ENCODE measurements around the gene STAG3.
"Not testable (repeated sequence)": the region's sequence is repeated elsewhere in the genome, so short reads cannot be mapped to it uniquely, and the experiment has no call there.

Gene STAG3

DNA sequence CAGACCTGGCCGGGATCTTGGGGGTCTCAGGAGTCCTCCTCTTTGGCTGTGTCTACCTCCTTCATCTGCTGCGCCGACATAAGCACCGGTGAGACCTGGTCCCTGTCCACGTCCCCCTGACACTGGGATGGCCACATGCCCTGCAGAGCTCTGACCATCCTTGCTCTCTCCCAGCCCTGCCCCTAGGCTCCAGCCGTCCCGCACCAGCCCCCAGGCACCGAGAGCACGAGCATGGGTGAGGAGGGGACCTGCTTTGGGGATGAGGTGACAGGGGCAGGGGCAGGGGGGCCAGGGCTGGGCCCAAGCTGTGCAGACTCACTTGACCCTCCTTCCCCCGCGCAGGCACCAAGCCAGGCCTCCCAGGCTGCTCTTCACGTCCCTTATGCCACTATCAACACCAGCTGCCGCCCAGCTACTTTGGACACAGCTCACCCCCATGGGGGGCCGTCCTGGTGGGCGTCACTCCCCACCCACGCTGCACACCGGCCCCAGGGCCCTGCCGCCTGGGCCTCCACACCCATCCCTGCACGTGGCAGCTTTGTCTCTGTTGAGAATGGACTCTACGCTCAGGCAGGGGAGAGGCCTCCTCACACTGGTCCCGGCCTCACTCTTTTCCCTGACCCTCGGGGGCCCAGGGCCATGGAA, 43.0 kb downstream of the STAG3 start:
- H3K27ac ChIP-seq (ENCODE audit: low read length) = no peak overlapping the region
- no peaks in the 10 kb centered on the region for H3K4me1 ChIP-seq (ENCODE audit: control insufficient read depth, low read depth, low read length)
- no peak overlapping the region for H3K4me3 ChIP-seq (ENCODE audit: low read length)
- H3K9me3 ChIP-seq (ENCODE audit: control insufficient read depth, low read depth, low read length) = no peaks in the 10 kb centered on the region
- no peaks in the 10 kb centered on the region for H3K36me3 ChIP-seq (ENCODE audit: control insufficient read depth, low read depth, low read length)
- no peaks in the 10 kb centered on the region for H3K27me3 ChIP-seq (ENCODE audit: control insufficient read depth, insufficient read depth, low read length)
- no peak overlapping the region for H3K9ac ChIP-seq (ENCODE audit: low read length)

DNA sequence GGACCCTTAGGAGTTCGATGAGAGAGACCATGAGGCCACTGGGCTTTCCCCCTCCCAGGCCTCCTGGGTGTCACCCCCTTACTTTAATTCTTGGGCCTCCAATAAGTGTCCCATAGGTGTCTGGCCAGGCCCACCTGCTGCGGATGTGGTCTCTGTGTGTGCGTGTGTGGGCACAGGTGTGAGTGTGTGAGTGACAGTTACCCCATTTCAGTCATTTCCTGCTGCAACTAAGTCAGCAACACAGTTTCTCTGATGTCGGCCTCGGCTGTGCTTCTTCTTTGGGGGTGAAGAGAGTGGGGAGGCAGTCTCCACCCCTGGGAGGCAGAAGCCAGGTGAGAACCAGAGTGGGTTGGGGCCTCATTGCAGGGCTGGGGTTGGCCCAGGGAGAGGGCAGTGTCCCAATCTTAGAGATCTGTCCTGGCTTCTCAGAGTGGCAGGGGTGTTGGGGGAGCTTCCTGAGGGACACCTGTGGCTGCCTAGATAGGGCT, 43.6 kb downstream of the STAG3 start:
- H3K9me3 ChIP-seq (ENCODE audit: control insufficient read depth, low read depth, low read length) = no peaks in the 10 kb centered on the region
- H3K27me3 ChIP-seq (ENCODE audit: control insufficient read depth, insufficient read depth, low read length) = no peaks in the 10 kb centered on the region
- no peak overlapping the region for H3K4me3 ChIP-seq (ENCODE audit: low read length)
- no peaks in the 10 kb centered on the region for H3K4me1 ChIP-seq (ENCODE audit: control insufficient read depth, low read depth, low read length)
- no peaks in the 10 kb centered on the region for H3K36me3 ChIP-seq (ENCODE audit: control insufficient read depth, low read depth, low read length)
- no peak overlapping the region for H3K9ac ChIP-seq (ENCODE audit: low read length)
- H3K27ac ChIP-seq (ENCODE audit: low read length) = no peak overlapping the region

DNA sequence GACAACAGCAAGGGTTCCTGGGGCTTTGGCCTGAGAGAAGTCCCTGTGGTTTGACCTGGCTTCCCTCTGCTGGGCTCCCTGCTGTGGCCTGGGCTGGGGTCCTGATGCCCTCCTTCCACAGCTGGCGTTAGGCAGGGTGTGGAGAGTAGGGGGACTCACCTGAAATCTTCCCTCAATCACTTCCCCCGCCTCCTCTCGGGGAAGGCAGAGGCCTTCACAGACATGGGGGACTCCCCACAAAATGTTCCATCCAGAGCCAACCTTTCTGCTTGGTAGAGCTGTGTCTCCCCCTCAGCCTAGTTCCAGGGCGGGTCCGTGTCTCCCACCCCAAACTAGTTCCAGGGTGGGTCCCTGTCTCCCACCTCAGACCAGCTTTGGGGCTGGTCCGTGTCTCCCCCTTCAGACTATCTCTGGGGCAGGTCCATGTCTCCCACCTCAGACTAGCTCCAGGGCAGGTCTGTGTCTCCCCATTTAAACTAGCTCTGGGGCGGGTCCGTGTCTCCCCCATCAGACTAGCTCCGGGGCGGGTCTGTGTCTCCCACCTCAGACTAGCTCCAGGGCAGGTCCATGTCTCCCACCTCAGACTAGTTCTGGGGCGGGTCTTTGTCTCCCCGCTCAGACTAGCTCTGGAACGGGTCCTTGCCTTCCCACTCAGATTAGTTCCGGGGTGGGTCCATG, 44.2 kb downstream of the STAG3 start:
- H3K27me3 ChIP-seq (ENCODE audit: control insufficient read depth, insufficient read depth, low read length) = no peaks in the 10 kb centered on the region
- no peaks in the 10 kb centered on the region for H3K36me3 ChIP-seq (ENCODE audit: control insufficient read depth, low read depth, low read length)
- H3K9me3 ChIP-seq (ENCODE audit: control insufficient read depth, low read depth, low read length) = no peaks in the 10 kb centered on the region
- H3K4me3 ChIP-seq (ENCODE audit: low read length) = no peak overlapping the region
- no peak overlapping the region for H3K27ac ChIP-seq (ENCODE audit: low read length)
- no peaks in the 10 kb centered on the region for H3K4me1 ChIP-seq (ENCODE audit: control insufficient read depth, low read depth, low read length)
- H3K9ac ChIP-seq (ENCODE audit: low read length) = no peak overlapping the region

DNA sequence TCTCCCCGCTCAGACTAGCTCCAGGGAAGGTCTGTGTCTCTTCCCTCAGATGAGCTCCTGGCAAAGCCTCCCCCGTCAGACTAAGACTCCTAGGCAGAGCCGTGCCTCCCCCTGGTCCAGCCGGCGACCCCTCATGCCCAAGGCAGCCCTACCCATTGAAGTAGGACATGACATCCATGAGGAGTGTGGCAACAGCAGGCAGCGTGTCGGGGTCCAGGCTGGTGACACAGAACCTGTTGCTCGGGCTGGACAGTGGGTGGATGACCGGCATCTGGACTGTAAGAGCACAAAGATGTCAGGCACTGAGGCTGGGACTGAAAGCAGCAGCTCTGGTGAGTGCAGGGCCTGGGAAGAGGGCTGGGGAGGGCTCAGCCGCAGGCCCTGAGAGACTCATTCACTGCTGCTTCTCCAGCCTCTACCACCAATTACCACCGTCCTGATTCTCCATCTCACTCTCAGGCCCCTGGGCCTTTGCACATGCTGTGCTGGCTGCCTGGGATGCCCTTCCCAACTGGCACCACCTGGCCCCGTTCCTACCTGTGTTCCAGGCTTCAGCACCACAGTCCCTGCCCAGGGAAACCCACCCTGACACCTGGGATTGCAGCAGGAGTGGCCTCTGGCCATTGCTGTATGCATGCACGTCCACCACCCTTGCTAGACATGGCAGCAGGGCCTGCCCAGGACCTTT, 44.9 kb downstream of the STAG3 start:
- no peaks in the 10 kb centered on the region for H3K4me1 ChIP-seq (ENCODE audit: control insufficient read depth, low read depth, low read length)
- H3K9ac ChIP-seq (ENCODE audit: low read length) = no peak overlapping the region
- no peaks in the 10 kb centered on the region for H3K27me3 ChIP-seq (ENCODE audit: control insufficient read depth, insufficient read depth, low read length)
- no peaks in the 10 kb centered on the region for H3K9me3 ChIP-seq (ENCODE audit: control insufficient read depth, low read depth, low read length)
- H3K4me3 ChIP-seq (ENCODE audit: low read length) = no peak overlapping the region
- H3K27ac ChIP-seq (ENCODE audit: low read length) = no peak overlapping the region
- no peaks in the 10 kb centered on the region for H3K36me3 ChIP-seq (ENCODE audit: control insufficient read depth, low read depth, low read length)

DNA sequence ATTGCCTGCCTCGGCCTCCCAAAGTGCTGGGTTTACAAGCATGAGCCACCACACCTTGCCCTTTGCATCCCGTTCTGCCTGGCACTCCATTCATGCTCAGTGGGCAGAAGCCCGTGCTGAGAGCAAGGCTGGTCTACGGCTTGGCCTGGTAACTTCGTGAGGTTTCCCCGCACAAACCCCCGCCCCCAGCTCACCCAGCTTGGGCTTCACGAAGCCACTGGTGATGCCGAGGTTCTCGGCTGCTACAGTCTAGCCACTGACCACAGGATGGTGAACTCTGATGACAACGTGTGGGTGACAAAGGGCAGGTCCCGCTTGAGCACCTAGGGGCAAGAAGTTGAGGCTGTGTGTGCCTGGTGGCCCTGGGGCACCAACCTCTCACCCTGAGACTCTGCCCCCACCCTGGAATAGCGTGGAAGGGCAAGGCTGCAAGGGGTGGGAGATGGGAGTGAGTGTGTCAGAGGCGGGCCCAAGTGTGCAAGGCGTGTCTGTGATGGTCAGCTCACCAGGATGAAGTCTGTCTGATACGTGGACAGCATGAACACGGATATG, 45.7 kb downstream of the STAG3 start:
- H3K27me3 ChIP-seq (ENCODE audit: control insufficient read depth, insufficient read depth, low read length); H3K27ac ChIP-seq (ENCODE audit: low read length); H3K4me3 ChIP-seq (ENCODE audit: low read length); H3K36me3 ChIP-seq (ENCODE audit: control insufficient read depth, low read depth, low read length); H3K4me1 ChIP-seq (ENCODE audit: control insufficient read depth, low read depth, low read length); H3K9ac ChIP-seq (ENCODE audit: low read length); H3K9me3 ChIP-seq (ENCODE audit: control insufficient read depth, low read depth, low read length): not testable (repeated sequence)

DNA sequence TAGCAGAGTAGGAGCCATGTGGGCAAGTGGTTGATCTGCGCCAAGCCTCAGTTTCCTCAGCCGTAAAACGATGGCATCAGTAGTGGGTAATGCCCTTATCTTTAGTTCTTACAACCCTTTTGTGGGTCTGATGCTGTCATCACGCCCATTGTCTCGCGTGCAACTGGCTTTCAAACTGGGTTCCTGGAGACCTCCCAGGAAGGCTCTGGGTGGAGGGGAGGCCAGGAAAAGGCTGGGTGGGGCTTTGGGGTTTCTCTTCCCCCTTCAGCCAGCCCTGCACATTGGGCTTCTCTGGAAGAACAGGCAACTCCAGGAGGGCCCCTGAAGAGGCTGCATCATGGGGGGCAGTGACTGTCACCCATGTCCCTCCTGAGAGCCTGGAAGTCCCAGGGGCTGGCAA, 47.2 kb downstream of the STAG3 start:
- not testable (repeated sequence) for H3K4me3 ChIP-seq (ENCODE audit: low read length); H3K36me3 ChIP-seq (ENCODE audit: control insufficient read depth, low read depth, low read length); H3K27me3 ChIP-seq (ENCODE audit: control insufficient read depth, insufficient read depth, low read length); H3K4me1 ChIP-seq (ENCODE audit: control insufficient read depth, low read depth, low read length); H3K9ac ChIP-seq (ENCODE audit: low read length); H3K27ac ChIP-seq (ENCODE audit: low read length); H3K9me3 ChIP-seq (ENCODE audit: control insufficient read depth, low read depth, low read length)

DNA sequence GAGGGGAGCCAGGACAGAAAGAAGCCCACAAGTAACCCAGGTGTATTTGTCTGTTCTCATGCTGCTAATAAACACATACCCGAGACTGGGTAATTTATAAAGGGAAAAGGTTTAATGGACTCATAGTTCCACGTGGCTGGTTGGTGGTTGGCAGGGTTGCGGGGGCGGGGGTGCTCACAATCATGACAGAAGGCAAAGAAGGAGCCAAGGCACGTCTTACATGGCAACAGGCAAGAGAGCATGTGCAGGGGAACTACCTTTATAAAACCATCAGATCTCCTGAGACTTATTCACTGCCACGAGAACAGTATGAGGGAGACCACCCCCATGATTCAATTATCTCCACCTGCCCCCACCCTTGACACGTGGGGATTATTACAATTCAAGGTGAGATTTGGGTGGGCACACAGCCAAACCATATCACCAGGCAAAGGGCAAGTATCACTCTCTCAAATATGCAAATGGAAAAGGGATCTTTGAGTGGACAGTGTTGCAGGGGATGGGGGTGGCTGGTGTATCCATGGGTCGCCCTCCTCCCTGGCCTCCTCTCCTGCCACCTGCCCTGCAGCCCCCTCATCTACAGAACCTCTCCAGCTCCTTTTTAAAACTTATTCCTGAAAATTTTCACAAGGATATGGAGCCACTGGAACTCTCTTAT, 57.1 kb downstream of the STAG3 start:
- H3K27me3 ChIP-seq (ENCODE audit: control insufficient read depth, insufficient read depth, low read length); H3K9ac ChIP-seq (ENCODE audit: low read length); H3K27ac ChIP-seq (ENCODE audit: low read length); H3K4me3 ChIP-seq (ENCODE audit: low read length); H3K4me1 ChIP-seq (ENCODE audit: control insufficient read depth, low read depth, low read length); H3K36me3 ChIP-seq (ENCODE audit: control insufficient read depth, low read depth, low read length); H3K9me3 ChIP-seq (ENCODE audit: control insufficient read depth, low read depth, low read length): not testable (repeated sequence)

DNA sequence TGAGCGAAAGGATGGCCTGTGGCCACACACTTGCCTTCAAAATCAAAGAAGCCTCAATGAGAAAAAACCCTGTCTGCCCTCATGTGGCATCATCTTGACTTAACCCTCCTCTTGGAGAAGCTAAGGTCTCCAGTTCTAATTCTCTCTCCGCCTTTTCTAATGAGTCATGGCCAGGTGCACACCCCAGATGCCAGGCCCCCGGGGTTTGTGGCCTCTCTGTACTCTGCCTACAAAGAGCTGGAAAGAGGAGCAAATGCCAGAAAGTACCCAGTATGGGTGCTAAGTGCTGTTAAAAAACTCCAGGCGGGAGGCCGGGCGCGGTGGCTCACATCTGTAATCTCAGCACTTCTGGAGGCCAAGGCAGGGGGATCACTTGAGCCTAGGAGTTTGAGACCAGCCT, 62.3 kb downstream of the STAG3 start:
- not testable (repeated sequence) for H3K9ac ChIP-seq (ENCODE audit: low read length); H3K4me3 ChIP-seq (ENCODE audit: low read length); H3K27me3 ChIP-seq (ENCODE audit: control insufficient read depth, insufficient read depth, low read length); H3K27ac ChIP-seq (ENCODE audit: low read length); H3K9me3 ChIP-seq (ENCODE audit: control insufficient read depth, low read depth, low read length); H3K4me1 ChIP-seq (ENCODE audit: control insufficient read depth, low read depth, low read length); H3K36me3 ChIP-seq (ENCODE audit: control insufficient read depth, low read depth, low read length)

DNA sequence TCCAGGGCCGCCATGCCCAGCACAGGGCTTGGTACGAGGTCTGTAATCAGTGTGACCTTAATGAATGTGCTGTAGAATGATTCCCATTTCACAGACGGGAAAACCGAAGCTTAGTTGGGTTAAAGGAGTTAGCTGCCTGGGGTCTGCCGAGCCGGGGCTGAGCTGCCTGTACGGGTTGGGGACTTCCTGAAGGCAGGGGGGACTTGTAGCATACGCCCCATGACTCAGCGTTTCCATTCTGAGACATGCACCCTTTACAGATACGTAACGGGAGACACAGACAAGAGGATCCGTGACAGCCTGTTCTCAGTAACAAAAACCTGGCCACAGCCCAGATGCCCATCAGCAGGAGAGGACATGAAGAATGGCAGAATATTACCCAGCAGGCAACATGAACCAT, 65.7 kb downstream of the STAG3 start:
- not testable (repeated sequence) for H3K27ac ChIP-seq (ENCODE audit: low read length); H3K36me3 ChIP-seq (ENCODE audit: control insufficient read depth, low read depth, low read length); H3K27me3 ChIP-seq (ENCODE audit: control insufficient read depth, insufficient read depth, low read length); H3K9me3 ChIP-seq (ENCODE audit: control insufficient read depth, low read depth, low read length); H3K4me1 ChIP-seq (ENCODE audit: control insufficient read depth, low read depth, low read length); H3K4me3 ChIP-seq (ENCODE audit: low read length); H3K9ac ChIP-seq (ENCODE audit: low read length)

DNA sequence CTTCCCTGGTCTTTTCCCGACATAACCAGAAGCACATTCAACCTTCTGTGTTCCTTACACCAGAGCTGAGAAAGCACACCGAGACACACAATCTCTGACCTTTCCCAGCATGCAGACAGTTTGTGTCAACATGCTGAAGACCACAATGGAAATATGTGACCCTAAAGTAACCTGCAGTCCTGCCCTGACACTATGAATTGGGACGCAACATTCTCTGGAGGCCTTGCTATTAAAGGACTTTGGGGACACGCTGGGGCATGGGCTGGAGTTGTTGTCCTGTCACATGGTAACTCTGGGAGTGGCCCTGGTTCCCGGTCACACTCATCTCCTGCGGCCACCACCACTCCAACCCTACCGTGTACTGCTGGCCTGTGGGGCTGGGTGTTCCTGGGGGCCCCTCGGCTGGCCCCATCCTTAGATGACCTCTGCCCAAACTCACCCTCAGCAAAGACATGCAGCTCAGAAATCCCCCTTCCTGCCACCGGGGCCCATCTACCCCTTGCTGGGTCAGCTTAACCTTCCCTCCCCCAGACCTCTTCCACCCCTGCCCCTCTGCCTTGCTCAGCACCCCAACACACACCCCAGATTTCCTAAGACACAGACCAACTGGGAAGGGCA, 67.4 kb downstream of the STAG3 start:
- H3K9ac ChIP-seq (ENCODE audit: low read length); H3K4me3 ChIP-seq (ENCODE audit: low read length); H3K27me3 ChIP-seq (ENCODE audit: control insufficient read depth, insufficient read depth, low read length); H3K9me3 ChIP-seq (ENCODE audit: control insufficient read depth, low read depth, low read length); H3K27ac ChIP-seq (ENCODE audit: low read length); H3K36me3 ChIP-seq (ENCODE audit: control insufficient read depth, low read depth, low read length): not testable (repeated sequence)
- H3K4me1 ChIP-seq (ENCODE audit: control insufficient read depth, low read depth, low read length) = peaks cover 11% of the 10 kb centered on the region

DNA sequence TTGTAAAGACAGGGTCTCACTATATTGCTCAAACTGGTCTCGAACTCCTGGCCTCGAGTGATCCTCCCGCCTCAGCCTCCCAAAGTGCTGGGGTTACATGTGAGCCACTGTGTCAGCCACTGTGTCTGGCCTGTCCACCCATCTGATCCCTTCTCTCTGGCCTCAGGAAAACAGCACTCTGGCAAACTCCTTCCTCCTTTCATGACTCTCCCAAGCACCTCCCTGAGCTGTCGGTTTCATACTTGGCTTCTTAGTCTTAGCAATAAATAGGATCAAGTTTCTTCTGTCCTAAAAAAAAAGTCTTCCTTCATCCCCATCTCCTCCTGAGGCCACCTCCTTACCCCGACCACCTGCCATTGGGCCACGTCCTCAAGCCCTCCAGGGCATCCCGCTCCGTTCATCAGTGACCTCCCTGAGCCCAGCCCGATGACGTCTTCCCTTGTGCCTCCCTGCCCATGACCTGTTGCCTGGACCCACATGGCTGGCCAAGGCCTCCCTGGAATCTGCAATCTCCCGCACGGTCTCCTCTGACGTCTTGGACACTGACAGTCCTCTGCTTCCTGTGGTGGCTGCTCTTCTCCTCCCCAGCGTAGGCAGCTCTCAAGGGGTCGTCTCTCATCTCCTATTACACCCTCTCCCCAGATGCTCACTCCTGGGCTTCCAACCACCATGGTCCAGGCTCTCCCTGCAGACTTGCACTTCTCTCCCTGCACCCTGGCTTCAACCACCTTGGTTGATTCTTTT, 68.6 kb downstream of the STAG3 start:
- H3K27ac ChIP-seq (ENCODE audit: low read length); H3K9ac ChIP-seq (ENCODE audit: low read length); H3K4me3 ChIP-seq (ENCODE audit: low read length); H3K9me3 ChIP-seq (ENCODE audit: control insufficient read depth, low read depth, low read length); H3K27me3 ChIP-seq (ENCODE audit: control insufficient read depth, insufficient read depth, low read length); H3K36me3 ChIP-seq (ENCODE audit: control insufficient read depth, low read depth, low read length): not testable (repeated sequence)
- H3K4me1 ChIP-seq (ENCODE audit: control insufficient read depth, low read depth, low read length) = peaks cover 11% of the 10 kb centered on the region
